Measurements from ENCODE around the gene FER.
"Not testable (repeated sequence)": the region's sequence is repeated elsewhere in the genome, so short reads cannot be mapped to it uniquely, and the experiment has no call there.

FER gene

DNA sequence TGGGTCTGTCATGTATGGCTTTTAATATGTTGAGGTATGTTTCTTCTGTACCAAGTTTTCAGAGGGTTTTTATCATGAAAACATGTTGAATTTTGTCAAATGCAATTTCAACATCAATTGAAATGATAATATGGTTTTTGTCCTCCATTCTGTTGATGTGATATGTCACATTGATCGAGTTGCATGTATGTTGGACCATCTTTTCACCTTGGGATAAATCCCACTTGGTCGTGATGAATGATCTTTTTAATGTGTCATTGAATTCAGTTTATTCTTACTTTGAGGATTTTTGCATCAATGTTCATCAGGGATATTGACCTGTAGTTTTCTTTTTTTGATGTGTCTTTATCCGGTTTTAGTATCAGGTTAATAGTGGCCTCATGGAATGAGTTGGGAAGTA lies 373.5 kb downstream of the FER start:
- no peak for DNase-seq (ENCODE audit: low read depth in 2 of 2)

GRCh38 chr5:109125755-109126429 lies 378.2 kb downstream of the FER start:
- no peak for DNase-seq (ENCODE audit: low read depth in 2 of 2)

DNA sequence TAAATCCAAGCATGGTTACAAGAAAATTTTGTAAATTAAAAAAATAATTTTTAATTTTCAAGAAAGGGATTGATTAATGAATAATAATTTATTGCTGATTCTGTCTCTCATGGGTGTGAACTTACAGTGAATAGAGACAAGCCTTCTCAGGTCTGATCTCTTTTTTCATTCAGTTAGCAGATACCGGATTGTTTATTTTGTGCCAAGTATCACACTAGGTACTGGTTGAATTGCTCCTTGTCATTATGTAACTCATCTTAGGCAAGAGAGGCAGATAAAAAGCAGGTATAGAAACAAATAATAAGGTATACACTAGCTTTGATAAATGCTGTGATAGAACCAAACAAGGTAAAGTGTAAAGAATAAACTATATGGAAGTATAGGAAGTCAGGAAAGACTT lies 378.8 kb downstream of the FER start:
- DNase-seq (ENCODE audit: low read depth in 2 of 2), result no peak

- DNase-seq (ENCODE audit: low read depth in 2 of 2), result no peak
These were observed 389.2 kb downstream of the FER start for GRCh38 chr5:109136906-109137305.

DNA sequence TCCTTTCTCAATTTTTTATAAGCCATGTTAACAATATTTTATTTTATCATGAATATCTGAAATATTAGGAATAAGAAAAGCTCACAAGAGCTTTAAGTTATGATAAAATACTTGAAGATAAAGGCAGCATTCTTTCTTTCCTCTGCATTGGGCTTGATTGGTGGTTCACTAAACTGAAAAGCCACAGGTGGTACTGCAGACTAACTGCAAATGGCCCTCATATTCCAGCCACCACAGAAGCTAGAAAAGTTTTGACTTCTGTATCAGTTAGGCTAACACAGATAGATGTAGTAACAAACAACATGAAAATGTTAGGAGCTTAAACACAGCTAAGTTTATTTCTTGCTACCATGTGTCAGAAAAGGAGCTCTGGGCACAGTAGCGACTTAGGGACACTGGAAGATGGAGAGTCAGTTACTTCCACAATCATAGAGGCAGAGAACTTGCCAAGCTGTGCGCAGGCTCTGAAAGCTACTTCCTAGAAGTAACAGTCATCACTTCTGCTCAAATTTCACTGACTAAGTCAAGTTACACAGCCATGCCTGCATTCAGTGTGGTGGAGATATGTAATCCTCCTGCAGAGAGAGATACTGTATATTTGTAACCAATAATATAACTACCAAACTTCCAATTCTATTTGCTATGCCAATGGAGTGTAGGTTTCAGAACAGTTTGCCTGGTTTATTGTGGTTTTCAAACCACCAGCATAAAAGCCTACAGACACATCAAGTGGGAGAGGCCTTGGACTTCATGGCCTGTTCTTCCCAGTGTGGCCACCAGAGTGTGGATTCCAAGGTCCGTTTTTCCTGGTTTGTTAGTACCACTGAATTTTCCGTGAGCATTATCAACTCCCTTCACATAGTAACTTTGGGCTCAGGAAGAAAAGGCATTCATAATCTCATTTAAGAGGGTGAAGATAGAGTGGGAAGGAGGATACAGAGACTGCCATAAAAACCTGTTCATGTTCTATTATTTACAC lies 393.8 kb downstream of the FER start:
- no peak for DNase-seq (ENCODE audit: low read depth in 2 of 2)

DNA sequence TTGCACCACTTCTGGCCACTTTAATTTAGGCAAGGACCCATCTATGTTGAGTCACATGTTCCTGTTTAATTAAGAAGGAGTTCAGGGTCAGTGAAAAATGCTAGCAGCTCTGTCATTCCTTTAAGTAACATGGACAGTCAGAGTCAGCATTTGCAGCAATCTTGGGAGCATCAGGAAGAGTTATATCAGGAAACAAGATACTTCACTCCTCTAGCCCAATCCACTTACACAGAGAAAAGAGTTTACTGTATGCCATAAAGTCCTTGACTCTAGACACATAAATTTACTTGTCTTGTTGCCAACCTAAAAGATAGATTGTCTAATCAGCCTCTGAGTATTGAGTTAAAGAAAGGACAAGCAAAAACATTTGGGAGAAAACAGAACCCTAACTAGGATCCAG lies 395.3 kb downstream of the FER start:
- DNase-seq (ENCODE audit: low read depth in 2 of 2), result no peak

DNA sequence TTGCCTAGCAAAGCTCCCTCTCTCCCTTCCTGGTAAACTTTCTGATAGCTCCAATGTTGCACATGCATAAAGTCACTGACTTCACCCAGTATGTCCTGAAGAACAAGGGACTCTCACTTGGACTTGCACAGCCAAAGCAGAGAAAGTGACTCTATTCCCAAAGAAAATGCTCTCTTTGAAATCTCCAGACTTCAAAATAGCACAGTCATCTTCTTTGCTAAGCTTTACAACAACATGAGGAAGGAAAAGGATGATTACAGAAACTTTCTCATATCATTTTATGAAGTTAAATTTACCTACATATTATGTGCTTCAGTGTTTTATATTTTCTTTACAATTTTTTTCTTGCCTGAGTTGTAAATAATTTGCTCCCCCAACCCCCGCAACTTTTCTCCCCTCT lies 397.4 kb downstream of the FER start:
- DNase-seq (ENCODE audit: low read depth in 2 of 2), result no peak

DNA sequence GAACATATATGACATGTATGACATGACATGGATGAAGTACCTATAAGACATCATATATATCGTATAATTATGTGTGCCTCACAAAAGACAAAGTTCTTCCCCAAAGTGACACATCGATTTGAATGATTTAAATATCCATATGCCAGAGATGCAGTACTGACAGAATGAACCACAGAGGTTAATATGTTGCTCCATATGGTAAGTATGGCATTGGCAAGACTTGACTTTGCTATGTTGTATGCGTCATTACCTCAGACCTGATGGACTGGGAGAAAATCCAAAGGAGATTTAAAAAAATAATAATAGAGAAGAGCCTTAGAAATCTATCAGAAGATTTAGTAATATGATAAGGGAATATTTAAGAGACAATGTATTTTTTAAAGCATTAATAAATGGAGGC lies 398.9 kb downstream of the FER start:
- peak in 1 of 2 experiments; percentile 6 for DNase-seq (ENCODE audit: low read depth in 2 of 2)

- no peak for DNase-seq (ENCODE audit: low read depth in 2 of 2)
These were observed 404.9 kb downstream of the FER start for GRCh38 chr5:109152565-109152964.

- DNase-seq (ENCODE audit: low read depth in 2 of 2), result no peak
These were observed 407.9 kb downstream of the FER start for GRCh38 chr5:109155625-109156024.

GRCh38 chr5:109156885-109157284 lies 409.2 kb downstream of the FER start:
- DNase-seq (ENCODE audit: low read depth in 2 of 2), result no peak

- DNase-seq (ENCODE audit: low read depth in 2 of 2), result no peak
These were observed 412.8 kb downstream of the FER start for GRCh38 chr5:109160468-109160867.

- peak; percentile 11 to 12 for DNase-seq (ENCODE audit: low read depth in 2 of 2)
These were observed 414.4 kb downstream of the FER start for GRCh38 chr5:109161914-109162683.

DNA sequence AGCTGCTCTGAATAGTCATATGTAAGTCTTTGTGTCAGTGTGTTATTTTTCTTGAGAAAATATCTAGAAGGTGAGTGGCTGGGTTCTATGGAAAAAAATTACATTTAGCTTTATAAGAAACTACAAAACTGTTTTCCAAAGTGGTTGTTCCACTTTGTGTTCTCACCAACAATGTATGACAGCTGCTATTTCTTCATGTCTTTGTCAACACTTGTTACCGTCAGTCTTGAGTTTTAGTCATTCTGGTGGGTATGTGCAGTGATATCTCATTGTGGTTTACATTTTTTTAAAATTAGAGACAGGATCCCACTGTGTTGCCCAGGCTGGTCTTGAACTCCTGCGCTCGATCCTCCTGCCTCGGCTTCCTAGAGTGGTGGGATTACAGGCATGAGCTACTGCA lies 415.6 kb downstream of the FER start:
- DNase-seq (ENCODE audit: low read depth in 2 of 2), result no peak

DNA sequence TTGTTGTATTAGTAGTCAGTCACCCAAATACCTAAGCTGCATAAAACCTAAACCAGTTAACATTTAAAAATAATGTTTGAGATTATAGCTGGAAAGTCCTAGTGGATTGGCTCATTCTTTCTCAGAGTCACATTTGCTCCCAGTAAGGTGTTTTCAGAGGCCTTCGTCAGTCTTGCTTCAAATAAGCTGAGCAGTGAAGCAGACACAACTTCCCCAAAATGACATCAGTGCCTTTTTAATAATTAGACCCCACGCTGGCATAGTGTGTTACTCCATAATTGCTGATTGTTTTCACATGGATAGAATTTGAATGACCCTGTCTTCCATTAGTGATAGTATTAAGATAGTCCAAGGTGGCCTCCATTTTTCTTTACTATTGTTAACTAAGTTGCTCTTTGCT lies 416.3 kb downstream of the FER start:
- DNase-seq (ENCODE audit: low read depth in 2 of 2), result no peak

- no peak for DNase-seq (ENCODE audit: low read depth in 2 of 2)
These were observed 419.9 kb downstream of the FER start for GRCh38 chr5:109167586-109167985.

- DNase-seq (ENCODE audit: low read depth in 2 of 2), result no peak
These were observed 420.5 kb downstream of the FER start for GRCh38 chr5:109168151-109168550.

DNA sequence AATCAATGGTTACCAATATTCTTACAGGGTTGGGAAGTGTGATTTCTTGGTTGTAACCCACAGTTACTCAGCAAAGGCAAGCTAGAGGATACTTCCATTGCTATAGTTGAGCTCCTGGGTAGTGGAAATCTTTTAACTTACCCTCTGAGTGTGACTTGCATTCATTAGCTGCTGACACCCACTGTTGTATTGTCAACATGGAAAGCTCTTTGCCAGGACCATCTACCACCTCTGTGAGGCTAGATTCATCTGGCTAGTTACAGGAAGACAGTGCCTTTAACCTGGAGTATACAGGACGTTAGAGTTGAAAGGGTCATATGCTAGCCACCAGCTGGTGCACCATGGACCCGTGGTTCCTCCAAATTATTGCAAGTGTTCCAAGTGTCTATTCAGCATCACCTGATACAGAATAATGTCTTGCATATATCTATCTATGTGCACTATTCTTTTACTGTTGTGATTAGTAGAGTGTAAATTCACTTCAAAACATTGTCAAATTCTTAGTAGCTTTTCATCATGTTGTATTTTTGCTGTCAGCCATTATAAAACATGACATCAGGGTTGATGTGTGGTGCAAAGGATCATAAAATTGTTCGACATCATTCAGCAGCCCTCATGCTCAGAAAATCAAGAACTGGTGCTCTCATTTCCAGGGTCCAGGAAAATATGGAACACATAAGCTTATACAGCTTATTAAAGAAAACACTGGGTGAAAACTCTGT lies 423.1 kb downstream of the FER start:
- DNase-seq (ENCODE audit: low read depth in 2 of 2), result no peak

GRCh38 chr5:109171437-109172073 lies 423.9 kb downstream of the FER start:
- not testable (repeated sequence) for DNase-seq (ENCODE audit: low read depth in 2 of 2)

DNA sequence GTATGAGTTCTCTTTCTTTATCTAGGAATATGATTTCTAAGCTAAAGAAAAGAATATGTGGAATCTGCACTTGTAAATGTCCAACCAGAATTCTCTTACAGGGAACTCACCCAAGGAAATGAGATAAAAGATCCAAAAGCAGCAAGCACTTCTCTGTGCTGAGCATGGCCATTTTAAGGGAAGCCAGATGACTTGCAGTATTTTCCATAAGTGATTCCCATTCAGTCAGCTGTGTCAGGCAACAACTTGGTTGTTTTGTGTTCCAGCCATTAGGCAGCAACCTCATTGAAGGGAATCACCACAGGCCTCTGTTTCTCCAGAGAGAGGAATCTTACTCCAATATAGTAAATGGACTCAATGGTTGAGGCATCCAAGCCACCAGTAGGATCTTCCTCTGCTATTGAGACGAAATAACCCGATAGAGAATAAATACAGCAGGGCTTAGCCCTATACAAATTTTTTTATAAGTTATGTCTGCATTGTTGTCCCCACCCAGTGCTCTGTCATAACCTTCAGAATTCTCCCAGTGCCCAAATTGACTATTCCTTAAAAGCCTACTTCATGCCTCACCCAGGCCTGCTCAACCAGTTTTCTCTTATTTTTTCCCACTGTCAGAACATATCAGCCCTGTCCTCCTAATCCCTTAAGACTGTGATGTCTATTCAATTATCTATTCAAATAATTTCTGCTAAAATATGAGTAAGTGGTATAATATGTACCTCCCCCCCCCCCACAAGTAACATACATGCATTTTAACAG lies 425.5 kb downstream of the FER start:
- DNase-seq (ENCODE audit: low read depth in 2 of 2), result no peak

Data from fibroblast of skin of left biceps (primary cell).